ENCODE results near the gene CCT5.

The CCT5 gene

DNA sequence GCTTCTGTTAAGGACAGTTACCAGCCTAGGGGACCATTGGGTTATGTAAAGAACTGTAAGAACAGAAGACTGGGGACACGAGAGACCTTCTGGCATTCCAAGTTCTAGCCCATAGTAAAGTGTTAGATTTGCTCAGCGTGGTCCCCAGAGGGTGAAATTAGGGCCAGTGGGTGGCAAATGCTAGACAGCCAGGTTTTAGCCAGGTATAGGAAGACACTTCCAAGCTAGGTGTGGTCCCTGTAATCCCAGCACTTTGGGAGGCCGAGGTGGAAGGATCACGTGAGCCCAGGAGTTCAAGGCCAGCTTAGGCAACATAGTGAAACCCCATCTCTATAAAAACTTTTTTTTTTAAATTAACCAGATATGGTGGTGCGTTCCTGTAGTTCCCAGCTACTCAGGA, 34.7 kb upstream of the CCT5 start:
- H3K4me3 ChIP-seq (ENCODE audit: low read depth, low read length) = no peak overlapping the region
- TF ChIP-seq CTCF (IDR thresholded peaks at IDR 0.05; ENCODE audit: borderline replicate concordance, insufficient read depth, low read depth, low read length) = no peak

DNA sequence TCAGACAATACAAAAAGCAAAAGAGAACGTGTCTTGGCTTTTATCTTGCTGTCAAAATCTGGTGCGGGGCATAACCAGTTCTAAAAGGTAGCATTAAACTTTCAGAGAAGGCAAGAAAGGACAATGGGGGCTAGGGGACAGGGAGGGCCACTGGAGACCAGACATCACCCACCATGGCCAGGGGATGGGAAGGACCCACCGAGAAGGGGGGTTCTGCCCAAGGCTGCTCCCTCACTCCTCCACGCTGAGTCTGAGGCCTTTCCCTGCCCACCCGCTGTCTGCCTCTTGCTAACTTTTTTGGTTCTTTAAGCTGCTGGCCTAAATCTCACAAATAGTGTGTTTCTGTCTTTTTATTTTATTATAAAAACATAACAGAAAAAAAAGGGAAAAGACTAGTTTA, 34.0 kb upstream of the CCT5 start:
- H3K4me3 ChIP-seq (ENCODE audit: low read depth, low read length) = no peak overlapping the region
- no peak for TF ChIP-seq CTCF (IDR thresholded peaks at IDR 0.05; ENCODE audit: borderline replicate concordance, insufficient read depth, low read depth, low read length)

GRCh38 chr5:10218658-10219057, 31.4 kb upstream of the CCT5 start:
- H3K4me3 ChIP-seq (ENCODE audit: low read depth, low read length) = no peak overlapping the region
- no peak for TF ChIP-seq CTCF (IDR thresholded peaks at IDR 0.05; ENCODE audit: borderline replicate concordance, insufficient read depth, low read depth, low read length)

GRCh38 chr5:10219068-10219467, 31.0 kb upstream of the CCT5 start:
- no peak for TF ChIP-seq CTCF (IDR thresholded peaks at IDR 0.05; ENCODE audit: borderline replicate concordance, insufficient read depth, low read depth, low read length)
- no peak overlapping the region for H3K4me3 ChIP-seq (ENCODE audit: low read depth, low read length)

GRCh38 chr5:10220248-10220647, 29.8 kb upstream of the CCT5 start:
- no peak for TF ChIP-seq CTCF (IDR thresholded peaks at IDR 0.05; ENCODE audit: borderline replicate concordance, insufficient read depth, low read depth, low read length)
- H3K4me3 ChIP-seq (ENCODE audit: low read depth, low read length) = no peak overlapping the region

DNA sequence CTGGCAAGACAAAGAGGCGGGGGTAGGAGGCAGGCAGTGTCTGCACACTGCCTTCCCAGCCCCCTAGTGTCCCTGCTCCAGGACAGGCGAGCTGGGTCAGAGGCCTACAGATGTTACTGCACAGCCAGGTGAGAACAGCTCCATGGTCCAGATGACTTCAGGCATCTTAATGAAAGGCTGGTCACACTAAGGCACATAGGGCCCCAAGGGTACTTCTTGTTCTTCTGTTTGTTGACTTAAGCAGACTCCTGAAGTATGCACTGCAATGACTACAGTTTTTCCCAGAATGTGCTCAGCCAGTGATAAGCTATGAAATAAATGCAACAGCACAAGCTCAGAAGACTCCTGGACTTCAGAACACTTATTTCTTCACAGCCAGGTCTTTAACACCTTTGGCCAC, 27.8 kb upstream of the CCT5 start:
- H3K4me3 ChIP-seq (ENCODE audit: low read depth, low read length) = no peak overlapping the region
- no peak for TF ChIP-seq CTCF (IDR thresholded peaks at IDR 0.05; ENCODE audit: borderline replicate concordance, insufficient read depth, low read depth, low read length)

DNA sequence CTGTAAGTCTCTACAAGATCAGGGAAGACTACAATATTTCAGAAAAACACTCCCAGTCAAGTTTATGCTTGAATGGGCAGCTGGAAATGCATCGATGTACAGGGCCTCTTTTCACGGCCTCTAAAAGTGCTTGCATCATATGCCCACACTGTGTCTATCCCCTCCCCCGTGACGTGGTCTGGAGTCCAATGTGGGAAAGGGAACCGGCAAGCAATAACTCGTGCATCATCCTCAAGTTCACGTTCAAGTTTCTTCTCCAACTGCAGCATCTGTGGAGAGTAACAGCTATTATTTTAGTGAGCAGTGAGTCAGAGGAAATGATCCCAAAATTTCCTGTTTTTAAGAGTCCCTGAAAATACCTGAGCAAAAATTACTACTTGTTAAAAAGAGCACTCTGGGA, 22.7 kb upstream of the CCT5 start:
- H3K4me3 ChIP-seq (ENCODE audit: low read depth, low read length) = no peak overlapping the region
- no peak for TF ChIP-seq CTCF (IDR thresholded peaks at IDR 0.05; ENCODE audit: borderline replicate concordance, insufficient read depth, low read depth, low read length)

Data from GM12875 (cell line).